COR-L47 (cell line): ENCODE data around the gene SLC12A7.

ENCODE experiments used
- DNase-seq: peaks from one replicate; lab custom pipeline; 2025; lab: John Stamatoyannopoulos, UW

Gene SLC12A7

DNA sequence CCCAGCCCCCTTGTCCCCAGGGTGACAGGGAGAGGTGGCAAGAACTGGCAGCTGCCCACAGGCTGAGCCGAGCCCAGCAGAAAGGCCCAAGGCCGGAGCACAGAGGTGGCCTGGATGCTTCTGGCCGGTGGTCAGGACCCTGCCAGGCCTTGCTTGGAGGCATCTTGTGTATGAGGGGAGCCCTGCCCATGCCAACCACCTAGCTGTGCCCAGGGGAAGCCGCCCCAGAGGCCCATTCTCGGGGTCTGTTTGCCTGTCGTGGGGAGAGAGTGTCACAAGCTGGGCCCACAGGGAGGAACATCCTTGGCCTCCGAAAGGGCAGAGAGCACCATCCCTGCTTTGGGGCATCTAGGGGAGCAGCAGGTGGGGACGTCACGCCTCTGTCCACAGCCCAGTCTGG lies 93.3 kb downstream of the SLC12A7 start:
- DNase-seq: no peak

DNA sequence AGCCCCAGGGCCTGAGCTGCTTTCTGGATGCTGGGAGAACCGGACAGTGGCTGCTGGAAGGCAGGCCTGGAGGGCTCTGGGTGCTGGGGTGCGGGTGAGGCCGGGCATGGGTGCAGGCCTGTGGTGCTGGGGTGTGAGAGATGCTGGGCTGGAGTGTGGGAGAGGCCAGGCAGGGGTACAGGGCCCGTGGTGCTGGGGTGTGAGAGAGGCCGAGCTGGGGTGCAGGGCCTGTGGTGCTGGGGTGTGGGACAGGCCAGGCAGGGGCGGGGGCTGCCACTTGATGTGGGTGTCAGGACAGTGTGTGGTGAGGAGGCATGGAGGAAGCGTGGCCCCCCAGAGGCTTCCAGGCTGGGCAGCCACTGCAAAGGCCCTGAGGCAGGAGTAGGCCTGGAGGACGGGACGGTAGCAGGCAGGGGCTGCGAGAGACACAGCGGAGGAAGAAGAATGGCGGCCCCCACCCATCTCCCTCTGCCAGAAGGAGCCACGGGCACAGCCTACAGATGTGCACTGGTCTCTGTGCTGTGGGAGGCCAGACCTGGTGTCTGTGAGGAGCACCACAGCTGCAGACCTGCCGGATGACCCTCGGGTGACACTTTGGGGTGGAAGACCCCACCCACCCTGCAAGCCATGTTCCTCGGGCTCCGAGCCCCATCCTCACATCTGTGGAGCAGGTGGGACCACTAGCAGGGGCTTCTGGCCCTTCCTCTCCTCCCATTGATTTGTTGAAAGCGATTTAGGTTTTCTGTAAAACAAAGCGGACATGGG lies 94.0 kb downstream of the SLC12A7 start:
- DNase-seq: no peak

- no peak for DNase-seq
Observed at GRCh38 chr5:1017056-1017455, 94.8 kb downstream of the SLC12A7 start.

GRCh38 chr5:1016476-1016875 lies 95.4 kb downstream of the SLC12A7 start:
- DNase-seq: no peak

DNA sequence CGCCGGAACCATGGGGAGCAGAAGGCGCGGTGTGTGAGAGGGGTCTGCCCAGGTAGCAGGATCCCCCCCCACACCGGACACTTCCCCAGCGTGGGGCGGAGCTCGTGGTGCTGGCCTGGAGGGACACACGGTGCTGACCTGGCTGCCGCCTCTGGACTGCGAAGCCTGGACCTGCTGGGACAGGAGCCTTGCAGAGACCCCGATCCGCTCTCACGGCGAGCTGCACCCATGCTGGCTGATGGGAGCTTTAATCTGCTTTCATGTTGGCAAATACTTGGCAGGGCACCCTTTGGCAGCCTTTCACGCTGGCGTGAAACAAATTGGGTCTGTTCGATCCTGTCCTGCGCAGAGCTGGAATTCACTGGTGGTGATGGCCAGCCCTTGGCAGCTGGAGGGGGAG lies 95.8 kb downstream of the SLC12A7 start:
- DNase-seq: no peak

GRCh38 chr5:1015507-1015906 lies 96.4 kb downstream of the SLC12A7 start:
- DNase-seq: no peak

GRCh38 chr5:1014781-1015221 lies 97.1 kb downstream of the SLC12A7 start:
- DNase-seq: no peak

DNA sequence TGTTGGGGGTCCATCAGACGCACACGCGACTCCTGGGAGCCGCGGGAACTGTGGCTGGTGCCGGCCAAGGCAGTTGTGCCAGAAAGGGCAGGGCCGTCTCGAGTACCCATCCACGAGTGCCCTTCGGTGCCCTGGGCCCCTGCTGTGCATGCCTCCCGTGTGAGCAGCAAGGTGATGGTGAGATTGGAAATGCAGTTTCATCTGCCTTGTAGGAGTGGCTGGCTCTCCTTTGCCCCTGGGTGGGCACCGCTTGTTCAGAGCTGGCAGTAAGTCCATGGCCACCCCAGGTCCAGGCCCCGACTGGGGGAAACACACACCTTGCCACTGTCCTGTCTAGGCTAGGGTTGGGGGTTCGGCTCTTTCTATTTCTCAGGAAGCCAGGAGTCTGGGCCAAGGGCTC lies 97.5 kb downstream of the SLC12A7 start:
- no peak for DNase-seq

DNA sequence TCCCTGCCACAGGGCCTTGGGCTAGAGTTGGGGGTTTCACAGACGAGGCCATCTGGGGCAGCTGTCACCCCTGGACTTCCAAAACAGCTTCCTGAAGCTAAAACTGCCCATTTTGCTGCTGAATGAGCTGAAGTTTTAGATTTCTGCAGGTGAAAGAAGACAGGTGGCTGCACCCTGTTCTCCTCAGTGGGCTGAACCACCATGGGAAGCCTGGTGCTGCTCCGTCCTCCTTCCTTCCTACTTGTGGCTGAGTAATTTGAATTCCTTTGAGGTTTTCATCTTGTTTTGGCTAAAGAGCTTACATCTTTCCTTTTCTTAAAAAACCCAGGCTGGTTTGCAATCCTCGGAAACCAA lies 97.9 kb downstream of the SLC12A7 start:
- no peak for DNase-seq

GRCh38 chr5:1013238-1013947 lies 98.5 kb downstream of the SLC12A7 start:
- DNase-seq: no peak

DNA sequence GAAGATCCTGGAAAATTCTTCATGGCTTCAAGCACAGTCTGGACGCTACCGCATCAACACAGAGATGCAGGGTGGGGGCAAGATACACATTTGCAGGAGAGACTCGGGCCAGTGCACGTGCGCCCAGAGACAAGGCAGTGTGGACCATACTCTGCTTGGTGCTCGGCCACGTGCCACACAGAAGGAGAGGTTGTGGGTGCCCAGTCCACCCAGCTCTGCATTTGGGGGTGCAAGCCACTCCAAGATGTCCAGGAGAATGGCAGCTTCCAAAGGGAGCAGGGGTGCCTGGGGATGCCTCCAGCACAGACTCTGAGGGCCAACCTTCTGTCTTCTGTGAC lies 99.0 kb downstream of the SLC12A7 start:
- DNase-seq: no peak

DNA sequence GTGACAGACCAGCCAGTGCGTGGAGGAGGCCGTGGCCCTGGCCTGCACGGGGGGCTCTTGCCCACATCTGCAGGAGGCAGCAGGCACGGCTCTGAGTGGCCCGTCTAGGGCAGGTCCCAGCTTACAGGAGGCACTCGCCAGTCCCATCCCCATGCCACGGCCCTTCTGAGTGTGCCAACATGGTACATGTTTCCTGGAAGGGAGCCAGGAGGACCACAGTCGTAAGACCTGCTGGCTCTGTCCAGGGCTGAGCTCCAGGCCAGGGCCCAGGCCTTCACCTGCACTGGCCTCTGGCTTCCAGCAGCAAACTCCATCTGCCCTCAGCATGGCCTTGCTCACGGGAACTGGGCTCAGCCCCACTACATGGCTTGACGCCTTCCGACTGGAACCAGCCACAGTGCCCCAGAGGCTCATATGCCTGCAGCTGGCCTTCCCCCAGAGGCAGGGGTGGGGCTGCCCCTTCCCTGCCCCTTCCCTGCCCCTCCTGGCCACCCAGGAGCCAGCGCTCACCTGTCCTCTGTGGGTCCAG lies 99.5 kb downstream of the SLC12A7 start:
- DNase-seq: no peak

GRCh38 chr5:1011741-1012312 lies 100.0 kb downstream of the SLC12A7 start:
- no peak for DNase-seq

DNA sequence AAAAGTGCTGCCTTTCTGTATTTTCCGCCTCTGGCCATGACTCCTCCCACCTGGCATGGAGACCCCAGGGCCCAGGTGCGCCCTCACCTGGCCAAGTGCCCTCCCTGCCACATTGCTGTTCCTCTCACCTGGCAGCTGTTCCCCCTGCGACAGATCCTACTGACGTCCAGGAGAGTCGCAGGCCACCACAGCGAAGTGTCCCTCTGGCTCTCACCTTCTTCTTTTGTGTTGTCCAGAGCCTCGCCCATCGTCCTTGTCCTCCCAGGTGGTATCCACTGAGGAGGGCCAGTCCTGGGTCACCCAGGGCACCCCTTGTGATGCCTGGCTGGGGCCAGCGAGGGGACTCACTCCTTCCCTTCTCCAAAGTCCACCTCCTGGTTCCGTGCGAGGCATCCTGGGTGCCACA lies 100.6 kb downstream of the SLC12A7 start:
- peak; percentile 25 for DNase-seq

- no peak for DNase-seq
Observed at GRCh38 chr5:1010641-1011046, 101.2 kb downstream of the SLC12A7 start.

DNA sequence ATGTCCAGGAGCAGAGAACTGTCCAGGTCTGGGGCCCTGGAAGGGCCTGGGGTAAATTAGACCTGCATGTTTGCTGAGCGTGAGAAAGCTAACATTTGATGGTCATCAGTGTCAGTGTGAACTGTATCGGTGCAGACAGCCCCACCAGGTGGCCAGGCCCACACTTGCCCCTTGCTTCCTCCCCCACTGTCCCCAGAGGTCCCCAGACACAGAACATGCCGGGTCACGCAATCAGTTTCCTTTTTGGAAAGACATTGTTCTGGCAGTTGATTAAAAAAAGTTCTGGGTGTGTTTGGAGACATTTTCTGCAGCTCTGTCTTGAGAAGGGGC lies 101.7 kb downstream of the SLC12A7 start:
- no peak for DNase-seq

GRCh38 chr5:1009359-1010180 lies 102.3 kb downstream of the SLC12A7 start:
- no peak for DNase-seq

- DNase-seq: no peak
Observed at GRCh38 chr5:1008451-1009358, 103.2 kb downstream of the SLC12A7 start, which contains the start of gene NKD2. Gene NKD2, plus strand, starts transcription at chr5:1008802. Its CDS starts 256 bp downstream, at chr5:1009058.

DNA sequence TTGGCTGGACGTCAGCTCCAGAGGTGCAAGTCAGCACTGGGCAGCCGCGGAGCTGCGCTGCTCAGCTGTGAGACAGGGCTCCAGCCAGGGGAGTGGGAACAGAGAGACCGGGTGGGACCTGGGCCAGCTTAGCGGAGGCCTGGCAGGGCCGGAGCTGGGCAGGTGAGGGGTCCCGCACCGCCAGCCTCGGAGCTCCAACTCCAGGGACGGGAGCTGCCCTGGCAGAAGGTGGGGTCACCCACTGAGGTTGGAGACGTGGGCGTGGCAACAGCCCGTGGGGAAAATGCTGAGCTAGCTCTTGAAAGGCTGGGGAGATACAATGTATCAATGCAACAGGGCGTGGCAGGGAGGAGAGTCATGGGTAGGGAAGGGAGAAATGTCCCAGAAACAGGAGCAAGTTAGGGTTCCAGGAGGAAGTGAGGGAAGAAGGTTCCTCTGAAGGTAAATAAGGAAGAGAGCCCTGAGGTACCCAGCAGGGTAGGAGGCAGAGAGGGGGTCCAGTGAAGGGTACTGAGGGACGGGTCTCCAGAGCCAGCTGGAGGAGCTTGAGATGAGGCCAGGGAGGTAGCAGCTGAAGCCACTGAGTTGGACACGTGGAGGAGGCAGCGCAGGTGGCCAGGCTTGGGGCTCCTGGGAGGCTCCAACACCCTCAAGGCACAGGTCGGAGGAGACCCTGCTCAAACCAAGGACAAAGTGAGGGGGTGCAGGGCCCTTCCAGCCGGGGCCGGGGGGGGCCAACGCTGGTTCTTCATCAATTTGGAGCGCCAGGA lies 104.0 kb downstream of the SLC12A7 start:
- DNase-seq: no peak

DNA sequence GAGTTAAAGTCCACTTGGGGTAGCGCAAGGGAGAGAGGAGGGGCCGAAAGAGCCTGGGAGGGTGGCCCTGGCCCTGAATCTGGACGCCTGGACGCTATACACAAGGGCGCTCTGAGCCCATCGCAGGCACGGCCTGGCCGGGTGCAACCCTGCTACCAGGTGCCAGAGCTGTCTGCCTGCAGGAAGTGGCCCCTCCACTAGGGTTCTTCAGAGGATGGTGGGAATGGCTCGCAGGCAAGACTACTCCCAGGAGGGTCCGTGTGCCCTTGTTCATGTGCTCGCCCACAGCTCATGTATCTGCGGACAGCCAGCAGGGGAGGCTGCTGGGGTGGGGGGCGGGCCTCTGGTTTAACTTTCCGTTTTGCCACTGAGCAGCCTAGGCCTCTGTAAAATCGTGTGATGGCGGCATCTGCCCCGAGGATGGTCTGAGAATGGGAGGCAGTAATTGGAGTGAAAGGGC lies 104.6 kb downstream of the SLC12A7 start:
- DNase-seq: no peak
